NCI-H524 (cell line): Measurements from ENCODE around the gene AFG1L.
"Not testable (repeated sequence)": the region's sequence is repeated elsewhere in the genome, so short reads cannot be mapped to it uniquely, and the experiment has no call there.

Source experiments
- DNase-seq, 2 experiments: peaks; one replicate each; lab custom pipeline; 2025; lab: John Stamatoyannopoulos, UW

The AFG1L gene

GRCh38 chr6:108416047-108416833, 121.4 kb downstream of the AFG1L start:
- not testable (repeated sequence) for DNase-seq

GRCh38 chr6:108417027-108417426, 122.2 kb downstream of the AFG1L start:
- DNase-seq, result no peak

- no peak for DNase-seq
Observed at GRCh38 chr6:108419474-108419873, 124.6 kb downstream of the AFG1L start.

GRCh38 chr6:108419934-108420609, 125.2 kb downstream of the AFG1L start:
- no peak for DNase-seq

GRCh38 chr6:108421366-108421765, 126.5 kb downstream of the AFG1L start:
- DNase-seq, result no peak

GRCh38 chr6:108423982-108424705, 129.3 kb downstream of the AFG1L start:
- no peak for DNase-seq

- DNase-seq, result no peak
Observed at GRCh38 chr6:108425428-108425827, 130.6 kb downstream of the AFG1L start.

- DNase-seq, result no peak
Observed at GRCh38 chr6:108432143-108432542, 137.3 kb downstream of the AFG1L start.

GRCh38 chr6:108432792-108433191, 137.9 kb downstream of the AFG1L start:
- DNase-seq, result no peak

- DNase-seq, result no peak
Observed at GRCh38 chr6:108434222-108434621, 139.4 kb downstream of the AFG1L start.

GRCh38 chr6:108435391-108435790, 140.5 kb downstream of the AFG1L start:
- no peak for DNase-seq

- DNase-seq, result no peak
Observed at GRCh38 chr6:108436771-108437170, 141.9 kb downstream of the AFG1L start.

- no peak for DNase-seq
Observed at GRCh38 chr6:108437821-108438220, 143.0 kb downstream of the AFG1L start.

GRCh38 chr6:108438918-108439317, 144.1 kb downstream of the AFG1L start:
- DNase-seq, result no peak

- no peak for DNase-seq
Observed at GRCh38 chr6:108441141-108441540, 146.3 kb downstream of the AFG1L start.

- no peak for DNase-seq
Observed at GRCh38 chr6:108442770-108443520, 148.1 kb downstream of the AFG1L start.

- no peak for DNase-seq
Observed at GRCh38 chr6:108446629-108447150, 151.8 kb downstream of the AFG1L start.

- DNase-seq, result no peak
Observed at GRCh38 chr6:108448481-108448880, 153.6 kb downstream of the AFG1L start.

- DNase-seq, result not testable (repeated sequence)
Observed at GRCh38 chr6:108449717-108450116, 154.9 kb downstream of the AFG1L start.

- DNase-seq, result no peak
Observed at GRCh38 chr6:108451816-108452215, 157.0 kb downstream of the AFG1L start.

- no peak for DNase-seq
Observed at GRCh38 chr6:108452711-108453195, 157.9 kb downstream of the AFG1L start.
